Fibroblast of mammary gland (primary cell): ENCODE measurements around the gene PPP3CA.

Source experiments
- DNase-seq: peaks from one replicate; pipeline ENCODE4 v3.0.0-alpha.2; 2010; ENCODE audit warnings: low read depth
- H3K4me3 ChIP-seq: 2 replicates; pipeline ENCODE4 v1.5.1; 2011; ENCODE audit warnings: low read depth, mild to moderate bottlenecking, low read length, moderate library complexity; ENCODE audit not compliant: control insufficient read depth
- TF ChIP-seq, protein P1 (sequence below): conservative IDR thresholded peaks from 2 replicates; pipeline ENCODE4 v1.5.1; 2011; ENCODE audit warnings: low read depth, low read length, inconsistent platforms; ENCODE audit not compliant: control insufficient read depth, insufficient read depth

PPP3CA gene

GRCh38 chr4:100981447-100982204 lies 365.7 kb downstream of the PPP3CA start:
- no peak overlapping the region for H3K4me3 ChIP-seq
- TF ChIP-seq, protein P1, sequence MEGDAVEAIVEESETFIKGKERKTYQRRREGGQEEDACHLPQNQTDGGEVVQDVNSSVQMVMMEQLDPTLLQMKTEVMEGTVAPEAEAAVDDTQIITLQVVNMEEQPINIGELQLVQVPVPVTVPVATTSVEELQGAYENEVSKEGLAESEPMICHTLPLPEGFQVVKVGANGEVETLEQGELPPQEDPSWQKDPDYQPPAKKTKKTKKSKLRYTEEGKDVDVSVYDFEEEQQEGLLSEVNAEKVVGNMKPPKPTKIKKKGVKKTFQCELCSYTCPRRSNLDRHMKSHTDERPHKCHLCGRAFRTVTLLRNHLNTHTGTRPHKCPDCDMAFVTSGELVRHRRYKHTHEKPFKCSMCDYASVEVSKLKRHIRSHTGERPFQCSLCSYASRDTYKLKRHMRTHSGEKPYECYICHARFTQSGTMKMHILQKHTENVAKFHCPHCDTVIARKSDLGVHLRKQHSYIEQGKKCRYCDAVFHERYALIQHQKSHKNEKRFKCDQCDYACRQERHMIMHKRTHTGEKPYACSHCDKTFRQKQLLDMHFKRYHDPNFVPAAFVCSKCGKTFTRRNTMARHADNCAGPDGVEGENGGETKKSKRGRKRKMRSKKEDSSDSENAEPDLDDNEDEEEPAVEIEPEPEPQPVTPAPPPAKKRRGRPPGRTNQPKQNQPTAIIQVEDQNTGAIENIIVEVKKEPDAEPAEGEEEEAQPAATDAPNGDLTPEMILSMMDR: no peak
- peak; percentile 75 for DNase-seq

- TF ChIP-seq, protein P1: no peak
- H3K4me3 ChIP-seq: no peak overlapping the region
- no peak for DNase-seq
These were observed 367.6 kb downstream of the PPP3CA start for GRCh38 chr4:100979736-100980135.

- TF ChIP-seq, protein P1: no peak
- H3K4me3 ChIP-seq: no peak overlapping the region
- DNase-seq: peak; percentile 31
These were observed 369.5 kb downstream of the PPP3CA start for GRCh38 chr4:100977746-100978397.

- no peak for DNase-seq
- TF ChIP-seq, protein P1: no peak
These were observed 370.1 kb downstream of the PPP3CA start for GRCh38 chr4:100977274-100977673.

More at GRCh38 chr4:100977274-100977673, 370.1 kb downstream of the PPP3CA start:
- H3K4me3 ChIP-seq: no peak overlapping the region
